ENCODE measurements around the gene OIP5.
"Not testable (repeated sequence)": the region's sequence is repeated elsewhere in the genome, so short reads cannot be mapped to it uniquely, and the experiment has no call there.

Gene OIP5

DNA sequence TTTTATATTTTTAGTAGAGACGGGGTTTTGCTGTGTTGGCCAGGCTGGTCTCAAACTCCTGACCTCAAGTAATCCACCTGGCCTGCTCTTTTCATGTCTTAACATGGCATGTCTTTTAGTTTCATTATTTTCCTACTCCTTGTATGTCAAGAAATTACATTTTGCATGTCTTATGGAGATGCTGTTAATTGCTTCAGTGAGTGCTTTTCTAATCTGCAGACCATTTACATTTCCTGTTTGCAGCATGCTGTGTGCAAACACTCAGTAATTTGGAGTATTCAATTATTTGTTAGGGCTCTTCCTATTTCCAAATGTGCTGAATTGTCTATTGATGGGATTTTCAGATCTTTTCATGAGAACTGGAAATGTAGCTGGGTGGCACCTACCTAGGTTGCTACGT is 31.3 kb downstream of the OIP5 start:
- FAIRE-seq, result not testable (repeated sequence)

- FAIRE-seq, result no peak
Measured at GRCh38 chr15:41292521-41292920, 39.9 kb downstream of the OIP5 start.

DNA sequence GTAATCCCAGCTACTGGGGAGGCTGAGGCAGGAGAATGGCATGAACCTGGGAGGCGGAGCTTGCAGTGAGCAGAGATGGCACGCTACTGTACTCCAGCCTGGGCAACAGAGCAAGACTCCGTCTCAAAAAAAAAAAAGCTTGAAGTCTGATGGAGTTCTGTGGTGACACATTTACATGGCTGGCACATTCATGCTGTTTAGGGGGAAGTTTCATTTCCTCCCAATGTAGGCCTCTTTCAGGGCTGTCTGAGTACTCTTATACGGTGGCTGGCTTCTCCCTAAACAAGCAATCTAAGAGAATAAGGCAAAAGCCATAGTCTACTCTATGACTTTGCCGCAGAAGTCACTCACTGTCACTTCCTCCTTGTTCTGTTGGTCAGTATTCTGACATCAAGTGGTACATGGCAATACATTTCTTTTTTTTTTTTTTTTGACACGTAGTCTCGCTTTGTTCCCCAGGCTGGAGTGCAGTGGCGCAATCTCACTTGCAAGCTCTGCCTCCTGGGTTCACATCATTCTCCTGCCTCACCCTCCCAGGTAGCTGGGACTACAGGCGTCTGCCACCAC is 41.2 kb downstream of the OIP5 start:
- no peak for FAIRE-seq

DNA sequence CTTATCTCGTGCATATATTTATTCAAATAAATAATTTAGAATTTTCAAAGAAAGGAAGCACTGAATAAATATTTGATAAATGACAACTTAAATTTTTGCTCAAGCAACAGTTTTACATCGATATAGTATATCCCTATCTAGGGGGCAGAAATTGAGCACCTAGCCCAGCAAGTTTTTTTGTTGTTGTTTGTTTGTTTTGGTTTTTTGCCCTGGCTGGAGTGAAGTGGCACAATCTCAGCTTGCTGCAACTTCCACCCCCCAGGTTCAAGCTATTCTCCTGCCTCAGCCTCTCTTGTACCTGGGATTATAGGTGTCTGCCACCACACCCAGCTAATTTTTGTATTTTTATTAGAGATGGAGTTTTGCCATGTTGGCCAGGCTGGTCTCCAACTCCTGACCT is 42.4 kb downstream of the OIP5 start:
- FAIRE-seq, result no peak

DNA sequence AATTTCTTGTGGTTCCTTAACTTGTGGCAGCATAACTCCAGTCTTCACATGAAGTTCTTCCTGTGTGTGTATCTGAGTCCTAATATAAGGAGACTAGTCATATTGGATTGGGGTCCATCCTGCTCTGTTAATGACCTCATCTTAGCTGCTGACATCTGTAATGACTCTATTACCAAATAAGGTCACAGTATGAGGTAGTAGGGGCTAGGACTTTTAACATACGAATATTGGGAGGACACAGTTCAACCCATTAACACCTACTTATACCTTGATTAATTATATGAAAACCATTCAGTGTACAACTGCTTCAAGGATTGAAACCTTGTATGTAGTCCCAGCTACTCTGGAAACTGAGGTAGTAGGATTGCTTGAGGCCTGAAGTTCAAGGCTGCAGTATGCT is 43.9 kb downstream of the OIP5 start:
- FAIRE-seq, result no peak

GRCh38 chr15:41286665-41287333 is 45.6 kb downstream of the OIP5 start:
- no peak for FAIRE-seq

- FAIRE-seq, result no peak
Measured at GRCh38 chr15:41285285-41285684, 47.1 kb downstream of the OIP5 start.

- FAIRE-seq, result no peak
Measured at GRCh38 chr15:41284427-41285177, 47.8 kb downstream of the OIP5 start.

GRCh38 chr15:41283653-41284426 is 48.6 kb downstream of the OIP5 start:
- FAIRE-seq, result peak; percentile 96

- FAIRE-seq, result not testable (repeated sequence)
Measured at GRCh38 chr15:41282980-41283652, 49.3 kb downstream of the OIP5 start.

DNA sequence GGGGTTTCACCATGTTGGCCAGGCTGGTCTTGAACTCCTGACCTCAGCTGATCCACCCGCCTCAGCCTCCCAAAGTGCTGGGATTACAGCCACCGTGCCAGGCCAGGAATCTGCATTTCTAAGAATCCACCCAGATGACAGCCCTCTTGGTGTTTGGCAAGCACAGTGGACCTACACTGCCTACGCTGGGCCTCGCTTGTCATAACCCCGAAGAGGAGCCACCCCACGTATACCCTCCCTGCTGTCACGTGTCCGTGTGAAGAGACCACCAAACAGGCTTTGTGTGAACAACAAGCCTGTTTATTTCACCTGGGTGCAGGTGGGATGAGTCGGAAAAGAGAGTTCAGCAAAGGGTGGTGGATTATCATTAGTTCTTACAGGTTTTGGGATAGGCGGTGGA is 50.0 kb downstream of the OIP5 start:
- FAIRE-seq, result not testable (repeated sequence)

- no peak for FAIRE-seq
Measured at GRCh38 chr15:41281236-41281635, 51.2 kb downstream of the OIP5 start.

- no peak for FAIRE-seq
Measured at GRCh38 chr15:41279535-41280283, 52.7 kb downstream of the OIP5 start.

GRCh38 chr15:41278319-41278718 is 54.1 kb downstream of the OIP5 start:
- no peak for FAIRE-seq

DNA sequence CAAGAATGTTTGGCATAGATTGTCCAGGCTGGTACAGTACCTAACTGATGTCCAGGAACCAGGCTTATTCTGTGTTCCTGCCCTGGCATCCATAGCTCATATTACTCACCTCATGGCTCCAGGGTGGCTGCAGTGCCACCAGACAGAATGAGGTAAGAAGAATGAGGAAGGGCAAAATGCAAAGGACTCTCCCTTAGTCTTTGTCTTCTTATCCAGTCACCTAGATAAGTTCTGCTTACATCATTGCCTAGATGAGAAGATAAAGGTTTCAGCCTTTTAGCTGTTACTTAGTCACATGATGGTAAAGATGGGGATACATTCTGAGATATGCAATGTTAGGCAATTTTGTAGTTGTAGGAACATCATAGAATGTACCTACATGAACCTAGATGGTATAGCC is 55.6 kb downstream of the OIP5 start:
- FAIRE-seq, result no peak

DNA sequence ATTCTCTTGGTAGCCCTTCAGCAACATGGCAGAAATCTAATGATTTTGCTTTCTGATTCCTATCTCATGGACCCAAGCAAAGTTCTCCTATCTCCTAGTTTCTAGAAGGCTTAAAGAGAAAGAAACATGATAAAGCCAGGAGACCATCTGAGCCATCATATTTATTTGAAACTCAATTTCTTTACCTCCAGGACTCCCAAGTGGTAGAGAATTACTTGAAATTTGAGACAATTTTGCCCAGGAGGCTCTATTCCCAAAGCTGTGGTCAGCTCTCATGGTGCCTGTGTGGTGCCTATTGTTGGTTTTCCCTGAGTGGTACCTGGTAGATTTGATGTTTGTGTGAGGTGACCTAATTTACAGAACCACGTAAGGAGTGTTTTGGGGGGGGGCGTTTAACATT is 62.5 kb downstream of the OIP5 start:
- FAIRE-seq, result no peak

- FAIRE-seq, result no peak
Measured at GRCh38 chr15:41263891-41264351, 68.5 kb downstream of the OIP5 start.

GRCh38 chr15:41262571-41262970 is 69.8 kb downstream of the OIP5 start:
- FAIRE-seq, result no peak

GRCh38 chr15:41260924-41261323 is 71.5 kb downstream of the OIP5 start:
- not testable (repeated sequence) for FAIRE-seq

DNA sequence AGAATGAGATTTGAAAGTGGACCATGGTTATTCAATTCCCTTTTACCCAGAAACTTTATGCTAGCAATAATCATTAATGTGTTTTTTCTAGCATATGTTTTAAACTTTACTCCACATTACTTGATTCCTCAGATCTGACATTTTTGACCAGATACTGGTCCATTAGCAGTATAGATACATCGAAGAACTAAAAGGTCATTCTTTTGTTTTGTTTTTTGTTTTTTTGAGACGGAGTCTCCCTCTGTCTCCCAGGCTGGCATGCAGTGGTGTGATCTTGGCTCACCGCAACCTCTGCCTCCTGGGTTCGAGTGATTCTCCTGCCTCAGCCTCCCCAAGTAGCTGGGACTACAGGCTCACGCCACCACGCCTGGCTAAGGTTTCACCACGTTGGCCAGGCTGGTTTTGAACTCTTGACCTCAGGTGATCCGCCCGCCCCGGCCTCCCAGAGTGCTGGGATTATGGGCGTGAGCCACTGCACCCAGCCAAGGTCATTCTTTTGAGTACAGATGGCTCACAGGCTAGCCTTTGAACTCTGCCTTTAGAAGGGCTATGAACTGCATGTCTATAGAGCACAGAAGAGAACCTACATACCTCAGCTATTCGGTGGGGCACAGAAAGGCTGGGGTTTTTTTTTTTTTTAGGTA is 72.7 kb downstream of the OIP5 start:
- no peak for FAIRE-seq

Measured in endometrium (tissue), 2 donors.